HepG2 (cell line): ENCODE measurements around the gene CHMP4B. TPM values are rescaled to one million over a fixed set of nuclear protein-coding genes. Genes with fewer than 3 reads are reported as not detected.

ENCODE experiments used
- ATAC-seq: fragments of 200-7000 bp; cut with Tn5 transposase; 3 replicates; pipeline ENCODE4 v1.9.1; 2020; ENCODE audit warnings: mild to moderate bottlenecking, moderate library complexity
- BruUV-seq: library from RNA; stranded (reverse); fragments of 400-500 nt; replicated peaks from 2 replicates; lab custom pipeline; 2021; lab: Mats Ljungman, UMichigan
- CTCF ChIA-PET: fragments of 300-600 bp; formaldehyde crosslinking; extraction: SDS; loops from one replicate; lab custom pipeline; 2021; ENCODE audit warnings: low total read pairs, inconsistent platforms, low intra/inter-chr PET ratio; lab: Yijun Ruan, JAX
- POLR2A ChIA-PET: fragments of 350-600 bp; sonication (Branson Sonifier 250); formaldehyde crosslinking; loops from one replicate; lab custom pipeline; 2020; ENCODE audit warnings: antibody characterized with exemption, inconsistent platforms; lab: Yijun Ruan, JAX
- DNase-seq: peaks from one replicate; pipeline ENCODE4 v3.0.0-alpha.2; 2015; ENCODE audit warnings: low spot score
- FAIRE-seq: peaks from 3 replicates; lab custom pipeline; 2011; peaks lifted over from hg19 to GRCh38; lab: Jason Lieb, UNC
- H2AFZ ChIP-seq: one replicate; pipeline ENCODE4 v1.6.1; 2011; ENCODE audit warnings: low read length, inconsistent platforms
- H3K27ac ChIP-seq: fragments of 300-600 bp; 3 replicates; pipeline ENCODE4 v1.8.0; 2011; ENCODE audit warnings: mixed run types, mild to moderate bottlenecking, mixed read lengths, low read length, inconsistent platforms; ENCODE audit not compliant: insufficient read depth; ENCODE audit errors: extremely low read length
- H3K27me3 ChIP-seq, 2 experiments: fragments of 200-600 bp in 1 of 2; 2 replicates in 1 of 2; 3 replicates in 1 of 2; pipeline versions ENCODE4 v1.6.0 to v1.8.0; 2011; ENCODE audit warnings: low read length in 2 of 2, mild to moderate bottlenecking in 2 of 2, moderate library complexity in 2 of 2, inconsistent platforms in 1 of 2; ENCODE audit not compliant: insufficient read depth in 2 of 2, control insufficient read depth in 1 of 2
- H3K36me3 ChIP-seq, 2 experiments: fragments of 200-600 bp in 1 of 2; replicated peaks in 1 of 2; 2 replicates in 1 of 2; 3 replicates in 1 of 2; pipeline versions ENCODE4 v1.5.1 to v1.8.0; 2011; ENCODE audit warnings: low read length in 2 of 2, inconsistent platforms in 1 of 2; ENCODE audit not compliant: insufficient read depth in 2 of 2, control insufficient read depth in 1 of 2
- H3K4me1 ChIP-seq: 2 replicates; pipeline ENCODE4 v1.5.1; 2012; ENCODE audit warnings: low read length, inconsistent platforms; ENCODE audit not compliant: insufficient read depth
- H3K4me2 ChIP-seq: 2 replicates; pipeline ENCODE4 v1.6.0; 2011; ENCODE audit warnings: low read depth, low read length, inconsistent platforms
- H3K4me3 ChIP-seq, 3 experiments: fragments of 200-600 bp in 1 of 3; sonication (generic), shearing (Covaris generic) in 1 of 3; replicated peaks in 1 of 3; 2 replicates each; pipeline ENCODE4 v1.5.1; 2011 to 2016; ENCODE audit warnings: low read length in 3 of 3, inconsistent platforms in 2 of 3, low read depth in 2 of 3, mild to moderate bottlenecking in 2 of 3, control low read depth in 1 of 3, mixed read lengths in 1 of 3; ENCODE audit not compliant: insufficient read depth in 1 of 3
- H3K79me2 ChIP-seq: one replicate; pipeline ENCODE4 v1.6.1; 2011; ENCODE audit warnings: low read length, inconsistent platforms; ENCODE audit not compliant: insufficient read depth
- H3K9ac ChIP-seq: 2 replicates; pipeline ENCODE4 v1.6.0; 2011; ENCODE audit warnings: mild to moderate bottlenecking, low read depth, low read length, inconsistent platforms; ENCODE audit not compliant: insufficient read depth
- H3K9me3 ChIP-seq: 2 replicates; pipeline ENCODE4 v1.5.1; 2012; ENCODE audit warnings: mild to moderate bottlenecking, low read length
- H4K20me1 ChIP-seq: 2 replicates; pipeline ENCODE4 v1.6.0; 2011; ENCODE audit warnings: inconsistent platforms, mild to moderate bottlenecking, low read length, moderate library complexity; ENCODE audit not compliant: insufficient read depth
- MAFF ChIP-seq: IDR thresholded peaks from 2 replicates; pipeline ENCODE4 v1.6.1; 2011; ENCODE audit warnings: low read depth, low read length, improper control_type of control experiment
- MAFK ChIP-seq, 2 experiments: IDR thresholded peaks in 1 of 2; conservative IDR thresholded peaks in 1 of 2; 2 replicates each; pipeline ENCODE4 v1.6.1; 2011; ENCODE audit warnings: improper control_type of control experiment in 2 of 2, low read length in 2 of 2
- SKIL ChIP-seq: sonication (generic); formaldehyde crosslinking; IDR thresholded peaks from 2 replicates; pipeline ENCODE4 v1.8.0; 2022; ENCODE audit warnings: missing genetic modification reagents, mild to moderate bottlenecking, moderate library complexity, borderline replicate concordance
- ZNF326 ChIP-seq: sonication (generic); formaldehyde crosslinking; IDR thresholded peaks from 2 replicates; pipeline ENCODE4 v1.4.0; 2020; ENCODE audit warnings: missing genetic modification reagents, borderline replicate concordance
- ZNF570 ChIP-seq: sonication (generic); formaldehyde crosslinking; IDR thresholded peaks from 2 replicates; pipeline ENCODE4 v1.4.0; 2020; ENCODE audit warnings: mild to moderate bottlenecking, missing genetic modification reagents, borderline replicate concordance
- WGBS: methylation state at CpG from one replicate; pipeline ENCODE4 v1.1.6; 2017; ENCODE audit warnings: low lambda C conversion rate; 5-methylcytosine and 5-hydroxymethylcytosine counted together
- in situ Hi-C: cut with HindIII; loops from 2 replicates; pipeline ENCODE4 v1.10.0; 2017; ENCODE audit warnings: low pct_unique_long_range_greater_than_20kb; ENCODE audit not compliant: extremely low pct_ligation_motif_present
- intact Hi-C: fragments of 100-400 bp; cut with micrococcal nuclease; formaldehyde crosslinking; loops from one replicate; pipeline ENCODE4 v1.10.0; 2022; ENCODE audit not compliant: unreplicated experiment
- polyA plus RNA-seq, 8 experiments: library from polyadenylated mRNA; depleted of rRNA in 3 of 8; stranded (reverse) in 7 of 8; unstranded in 1 of 8; fragments of >200 nt; fragmentation: Illumina TruSeq in 4 of 8; extraction: Trizol in 4 of 8; gene quantifications; 2 replicates each; pipeline versions ENCODE4 v1.2.1 to v1.2.3, GENCODE V29; 2011 to 2016; ENCODE audit warnings: low read depth in 4 of 8, missing spikeins in 1 of 8, mixed read lengths in 1 of 8; ENCODE audit not compliant: insufficient read depth in 1 of 8
- total RNA-seq, 5 experiments: library from RNA; depleted of rRNA; stranded (reverse); fragments of >200 nt; fragmentation: Illumina TruSeq; extraction: Trizol; gene quantifications; 2 replicates each; pipeline ENCODE4 v1.2.3, GENCODE V29; 2016; ENCODE audit warnings: low read depth in 1 of 5

The CHMP4B gene
- total and polyA plus RNA-seq, 2 of the 13 experiments (the other 11 are each of a cell fraction or from before 2014, with no cell fraction given) = 40.1 to 45.6 TPM

DNA sequence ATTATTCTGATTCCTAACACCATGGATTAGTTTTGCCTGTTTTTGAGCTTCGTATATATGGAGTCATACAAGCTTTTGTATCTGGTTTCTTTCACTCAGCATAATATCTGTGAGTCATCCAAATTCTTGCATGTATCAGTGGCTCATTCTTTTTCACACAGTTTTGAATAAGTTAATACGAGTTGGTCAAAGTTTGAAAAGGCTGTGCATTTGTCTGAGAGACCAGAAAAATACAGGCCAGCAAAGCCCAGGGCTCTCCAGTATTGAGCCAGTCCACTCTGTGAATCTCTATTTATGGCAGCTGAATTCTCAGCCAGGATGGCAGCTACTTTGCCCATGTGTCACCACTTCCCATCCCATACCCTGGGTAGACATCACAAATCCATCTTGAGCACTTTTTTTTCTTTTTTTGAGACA lies 7.2 kb upstream of the CHMP4B start:
- BruUV-seq = no TSS peak
- Histone ChIP-seq H3K4me3 (no peak overlapping the region), H3K79me2 (no peaks in the 10 kb centered on the region), H2AFZ (no peak overlapping the region), H4K20me1 (no peaks in the 10 kb centered on the region), H3K36me3 (no peaks in the 10 kb centered on the region), H3K9ac (no peak overlapping the region), H3K9me3 (no peaks in the 10 kb centered on the region), H3K27ac (no peak overlapping the region), H3K4me1 (peaks cover 24% of the 10 kb centered on the region), H3K27me3 (no peaks in the 10 kb centered on the region), H3K4me2 (no peak overlapping the region)
- FAIRE-seq (no peak), DNase-seq (no peak), ATAC-seq (peak; percentile 21; the same call in 1 of the 3 replicates)
- TF ChIP-seq ZNF570 (CRISPR knock-in tag) = no peak
- TF ChIP-seq MAFF = peak; percentile 35
- in situ Hi-C loops (no loop called here), intact Hi-C loops (no loop called here)
- POLR2A ChIA-PET = interaction anchor here (1.2 to 1.5 kb wide), 2 partner anchors 10 to 309 kb away, joined by 3 to 5 read pairs; partner anchors contain the start of gene EIF2S2
- CTCF ChIA-PET = no interaction called here
- WGBS = 6% methylated on average over 2 of the region's 2 CpGs

DNA sequence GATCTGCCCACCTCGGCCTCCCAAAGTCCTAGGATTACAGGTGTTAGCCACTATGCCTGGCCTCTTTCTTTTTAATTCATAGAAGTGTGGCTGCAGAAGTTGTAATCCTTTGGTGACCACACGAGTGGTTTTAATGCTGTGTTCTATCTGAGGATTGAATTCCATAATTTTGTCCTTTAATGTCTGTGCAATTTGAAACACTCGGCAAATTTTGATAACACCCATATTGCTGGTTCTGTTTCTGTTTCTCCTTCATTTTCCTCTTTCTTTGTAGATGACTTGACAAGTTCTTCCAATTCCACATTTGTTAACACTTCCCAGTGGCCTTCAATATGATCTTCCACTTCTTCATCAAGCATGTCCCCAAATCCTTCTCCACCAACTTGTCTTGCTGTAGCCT lies 2.8 kb upstream of the CHMP4B start:
- Histone ChIP-seq H2AFZ (no peak overlapping the region), H3K4me2 (peak overlapping the region; percentile 48), H3K79me2 (peaks cover 21% of the 10 kb centered on the region), H3K36me3 (no peaks in the 10 kb centered on the region), H3K9me3 (no peaks in the 10 kb centered on the region), H3K4me3 (no peak overlapping the region), H4K20me1 (peaks cover 4% of the 10 kb centered on the region), H3K27me3 (no peaks in the 10 kb centered on the region; a peak in 1 of 5 replicates), H3K27ac (no peak overlapping the region), H3K4me1 (peaks cover 48% of the 10 kb centered on the region), H3K9ac (no peak overlapping the region)
- ChIA-PET POLR2A (no interaction called here), CTCF (no interaction called here)
- no peak for ATAC-seq
- no peak for DNase-seq
- intact Hi-C loops (no loop called here), in situ Hi-C loops (no loop called here)
- 65% methylated on average over 3 of the region's 3 CpGs for WGBS
- no peak for FAIRE-seq
- BruUV-seq = no TSS peak
- peak in 1 of 2 experiments; percentile 57; a peak in 3 of 4 replicates for TF ChIP-seq MAFK (conservative IDR thresholded peaks at IDR 0.05 in 1 of 2, IDR thresholded peaks at IDR 0.05 in 1 of 2; ENCODE audit: low read length in 2 of 2)
- TF ChIP-seq MAFF = peak; percentile 38; the same call in 1 of the 2 replicates
- TF ChIP-seq ZNF326 = no peak
- TF ChIP-seq SKIL (CRISPR knock-in tag) = no peak
- TF ChIP-seq, all 625 proteins: peak for 2
